ENCODE data around the gene SYDE1. TPM values are rescaled to one million over a fixed set of nuclear protein-coding genes. Genes with fewer than 3 reads are reported as not detected.

The SYDE1 gene
- total RNA-seq, 1 donor from 2014 or later, result 0.51 TPM

DNA sequence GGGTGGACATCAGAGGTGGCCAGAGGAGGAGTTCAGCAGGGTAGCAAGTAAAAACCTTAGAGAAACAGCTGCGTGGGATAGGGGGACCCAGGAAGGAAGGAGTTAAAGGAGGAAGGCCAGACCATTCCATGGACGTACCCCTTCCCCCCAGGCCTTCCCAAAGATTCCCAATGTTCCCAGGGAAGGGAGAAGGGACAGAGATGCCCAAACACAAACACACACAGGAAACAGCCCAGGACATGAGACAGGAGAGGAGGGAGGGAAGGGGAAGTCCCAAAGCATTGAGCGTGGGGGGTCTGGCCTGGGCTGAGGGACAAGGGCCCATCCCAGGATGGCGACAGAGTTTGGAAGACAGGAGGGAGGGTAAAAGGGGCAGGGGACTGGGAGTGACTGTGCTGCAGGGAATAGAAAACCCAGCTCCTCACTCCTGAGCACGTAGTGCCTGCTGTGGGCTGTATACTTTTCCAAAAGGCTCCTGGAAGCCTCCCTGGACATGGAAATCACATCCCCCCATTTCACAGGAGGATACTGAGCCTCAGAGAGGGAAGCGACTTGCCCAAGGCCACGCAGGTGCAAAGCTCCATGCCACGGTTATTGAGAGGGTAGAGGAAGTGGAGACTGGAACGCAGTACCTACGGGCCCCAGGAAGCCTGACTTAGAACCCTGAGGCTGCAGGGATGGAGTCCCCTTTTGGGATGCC lies 1.1 kb downstream of the SYDE1 start:
- intact Hi-C loops (cut with micrococcal nuclease), result no loop called here

DNA sequence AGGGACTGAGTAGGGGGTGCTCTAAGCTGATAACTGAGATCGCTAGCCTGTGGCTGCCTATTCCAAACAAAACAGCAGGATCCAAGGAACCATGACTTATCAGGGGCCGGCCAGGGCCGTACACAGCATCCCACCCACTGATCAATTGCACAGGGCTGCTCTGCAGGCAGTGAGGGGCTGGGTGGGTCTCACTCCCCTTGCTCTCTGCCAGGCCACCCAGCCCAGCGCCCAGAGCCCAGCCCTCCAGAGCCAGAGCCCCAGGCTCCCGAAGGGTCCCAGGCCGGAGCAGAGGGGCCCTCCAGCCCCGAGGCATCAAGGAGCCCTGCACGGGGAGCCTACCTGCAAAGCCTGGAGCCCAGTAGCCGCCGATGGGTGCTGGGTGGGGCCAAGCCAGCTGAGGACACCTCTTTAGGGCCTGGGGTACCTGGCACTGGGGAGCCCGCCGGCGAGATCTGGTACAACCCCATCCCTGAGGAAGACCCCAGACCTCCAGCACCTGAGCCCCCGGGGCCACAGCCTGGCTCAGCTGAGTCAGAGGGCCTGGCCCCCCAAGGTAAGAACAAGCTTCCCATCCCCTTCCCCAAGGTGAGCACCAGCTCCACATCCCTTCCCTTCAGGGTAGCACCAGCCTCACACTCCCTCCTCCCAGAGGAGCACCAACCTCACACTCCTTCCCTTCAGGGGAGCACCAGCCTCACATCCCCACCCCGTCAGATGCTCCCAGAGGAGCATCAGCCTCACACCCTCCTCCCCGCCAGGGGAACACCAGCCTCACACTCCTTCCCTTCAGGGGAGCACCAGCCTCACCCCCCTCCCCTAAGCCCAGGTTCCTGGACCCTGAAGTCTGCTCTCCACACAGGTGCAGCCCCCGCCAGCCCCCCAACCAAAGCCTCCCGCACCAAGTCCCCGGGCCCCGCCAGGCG lies 1.9 kb downstream of the SYDE1 start:
- intact Hi-C loops (cut with micrococcal nuclease), result no loop called here

DNA sequence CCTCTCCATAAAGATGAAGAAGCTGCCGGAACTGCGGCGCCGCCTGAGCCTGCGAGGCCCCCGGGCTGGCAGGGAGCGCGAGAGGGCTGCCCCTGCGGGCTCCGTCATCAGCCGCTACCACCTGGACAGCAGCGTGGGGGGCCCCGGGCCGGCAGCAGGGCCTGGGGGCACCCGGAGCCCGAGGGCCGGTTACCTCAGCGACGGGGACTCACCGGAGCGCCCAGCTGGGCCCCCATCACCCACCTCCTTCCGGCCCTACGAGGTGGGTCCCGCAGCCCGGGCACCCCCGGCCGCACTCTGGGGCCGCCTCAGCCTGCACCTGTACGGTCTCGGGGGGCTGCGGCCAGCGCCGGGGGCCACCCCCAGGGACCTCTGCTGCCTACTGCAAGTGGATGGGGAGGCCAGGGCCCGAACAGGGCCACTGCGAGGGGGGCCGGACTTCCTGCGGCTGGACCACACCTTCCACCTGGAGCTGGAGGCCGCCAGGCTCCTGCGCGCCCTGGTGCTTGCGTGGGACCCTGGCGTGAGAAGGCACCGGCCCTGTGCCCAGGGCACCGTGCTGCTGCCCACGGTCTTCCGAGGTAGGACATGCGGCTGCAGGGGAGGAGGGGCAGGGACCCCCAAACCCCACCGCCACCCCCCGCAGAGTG lies 2.7 kb downstream of the SYDE1 start:
- intact Hi-C loops (cut with micrococcal nuclease), result no loop called here

DNA sequence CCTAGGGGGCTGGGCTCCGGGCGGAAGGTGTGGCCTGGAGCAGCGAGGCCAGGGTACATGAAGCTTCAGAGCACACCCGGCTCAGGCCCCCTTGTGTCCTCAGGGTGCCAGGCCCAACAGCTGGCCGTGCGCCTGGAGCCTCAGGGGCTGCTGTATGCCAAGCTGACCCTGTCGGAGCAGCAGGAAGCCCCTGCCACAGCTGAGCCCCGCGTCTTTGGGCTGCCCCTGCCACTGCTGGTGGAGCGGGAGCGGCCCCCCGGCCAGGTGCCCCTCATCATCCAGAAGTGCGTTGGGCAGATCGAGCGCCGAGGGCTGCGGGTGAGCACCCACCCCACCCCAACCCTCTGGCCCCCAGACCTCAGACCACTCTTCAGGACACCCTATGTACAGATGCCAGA lies 3.2 kb downstream of the SYDE1 start:
- intact Hi-C loops (cut with micrococcal nuclease), result no loop called here

GRCh38 chr19:15111758-15112157 lies 4.6 kb downstream of the SYDE1 start:
- intact Hi-C loops (cut with micrococcal nuclease), result no loop called here

DNA sequence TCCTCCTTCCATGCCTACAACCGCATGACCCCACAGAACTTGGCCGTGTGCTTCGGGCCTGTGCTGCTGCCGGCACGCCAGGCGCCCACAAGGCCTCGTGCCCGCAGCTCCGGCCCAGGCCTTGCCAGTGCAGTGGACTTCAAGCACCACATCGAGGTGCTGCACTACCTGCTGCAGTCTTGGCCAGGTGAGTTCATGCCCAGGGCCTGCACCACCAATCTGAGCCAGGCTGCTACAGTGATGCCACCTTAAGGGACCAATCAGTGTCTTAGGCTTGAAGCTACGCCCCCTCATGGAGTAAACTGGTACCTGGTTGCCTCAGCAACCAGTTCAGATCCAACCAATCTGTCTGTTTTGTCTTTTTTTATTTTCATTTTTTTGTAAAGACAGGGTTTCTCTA lies 5.2 kb downstream of the SYDE1 start:
- intact Hi-C loops (cut with micrococcal nuclease), result no loop called here

- intact Hi-C loops (cut with micrococcal nuclease), result no loop called here
Observed at GRCh38 chr19:15113245-15114152, 6.3 kb downstream of the SYDE1 start.

GRCh38 chr19:15114153-15114540 lies 6.9 kb downstream of the SYDE1 start:
- intact Hi-C loops (cut with micrococcal nuclease), result no loop called here

DNA sequence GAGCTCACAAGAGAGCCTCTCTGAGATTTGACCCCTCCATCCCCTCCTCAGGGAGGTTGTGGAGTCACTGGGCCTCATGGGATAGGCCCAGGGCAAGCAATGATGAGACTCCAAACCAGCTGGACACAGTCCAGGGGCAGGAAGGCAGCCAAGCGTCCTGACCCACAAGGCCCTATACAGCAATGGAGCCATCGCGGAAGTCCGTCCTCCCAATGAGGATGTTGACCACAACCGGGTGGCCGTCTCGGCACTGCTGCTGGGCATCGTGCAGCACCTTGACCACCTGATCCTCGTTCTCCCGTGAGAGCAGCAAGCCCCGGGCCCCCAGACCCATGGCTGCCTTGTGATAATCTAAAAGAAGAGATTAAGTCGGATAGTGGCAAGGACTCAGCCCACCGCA lies 7.9 kb downstream of the SYDE1 start:
- intact Hi-C loops (cut with micrococcal nuclease), result no loop called here

GRCh38 chr19:15115762-15116615 lies 8.8 kb downstream of the SYDE1 start:
- intact Hi-C loops (cut with micrococcal nuclease), result no loop called here

DNA sequence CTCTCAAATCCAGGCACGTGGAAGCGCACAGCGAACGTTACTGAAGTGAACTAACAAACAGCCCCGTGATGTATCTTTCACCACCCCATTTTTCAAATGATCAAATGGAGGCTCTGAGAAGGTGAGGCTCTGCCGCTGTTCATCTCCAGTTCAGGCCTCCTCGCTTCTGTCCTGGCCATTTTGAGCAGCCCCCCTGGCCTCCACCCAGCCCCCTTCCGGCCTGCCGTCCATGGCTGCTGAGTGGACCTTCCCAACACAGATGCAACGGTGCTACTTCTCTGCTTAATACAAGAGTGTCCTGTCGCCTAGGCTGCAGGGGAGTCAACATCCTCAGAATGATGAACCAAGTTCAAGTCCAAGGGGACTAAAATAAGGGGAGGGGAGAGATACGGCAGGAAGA lies 9.7 kb downstream of the SYDE1 start:
- intact Hi-C loops (cut with micrococcal nuclease), result no loop called here

DNA sequence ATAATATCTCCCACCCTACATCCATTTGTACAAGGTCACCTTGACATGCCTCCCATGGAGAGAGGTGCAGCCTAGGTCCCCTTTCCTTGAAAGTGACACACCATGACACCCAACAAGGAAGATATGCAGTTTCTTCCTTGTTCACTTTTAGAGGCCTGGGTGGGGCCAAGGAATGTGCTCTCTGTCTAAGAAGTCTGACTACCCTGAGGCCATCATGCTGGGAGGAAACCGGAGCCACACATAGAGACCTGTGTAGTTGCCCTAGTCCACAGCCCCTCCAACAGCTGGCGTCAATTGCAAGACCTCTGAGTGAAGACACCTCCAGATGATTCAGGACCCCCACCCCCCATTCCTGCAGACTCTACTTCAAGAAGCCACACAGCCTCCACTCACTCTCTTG lies 11.0 kb downstream of the SYDE1 start:
- intact Hi-C loops (cut with micrococcal nuclease), result no loop called here

- intact Hi-C loops (cut with micrococcal nuclease), result no loop called here
Observed at GRCh38 chr19:15118789-15119494, 11.7 kb downstream of the SYDE1 start.

GRCh38 chr19:15120135-15121026 lies 13.2 kb downstream of the SYDE1 start:
- intact Hi-C loops (cut with micrococcal nuclease), result no loop called here

- intact Hi-C loops (cut with micrococcal nuclease), result no loop called here
Observed at GRCh38 chr19:15122331-15123030, 15.3 kb downstream of the SYDE1 start.

DNA sequence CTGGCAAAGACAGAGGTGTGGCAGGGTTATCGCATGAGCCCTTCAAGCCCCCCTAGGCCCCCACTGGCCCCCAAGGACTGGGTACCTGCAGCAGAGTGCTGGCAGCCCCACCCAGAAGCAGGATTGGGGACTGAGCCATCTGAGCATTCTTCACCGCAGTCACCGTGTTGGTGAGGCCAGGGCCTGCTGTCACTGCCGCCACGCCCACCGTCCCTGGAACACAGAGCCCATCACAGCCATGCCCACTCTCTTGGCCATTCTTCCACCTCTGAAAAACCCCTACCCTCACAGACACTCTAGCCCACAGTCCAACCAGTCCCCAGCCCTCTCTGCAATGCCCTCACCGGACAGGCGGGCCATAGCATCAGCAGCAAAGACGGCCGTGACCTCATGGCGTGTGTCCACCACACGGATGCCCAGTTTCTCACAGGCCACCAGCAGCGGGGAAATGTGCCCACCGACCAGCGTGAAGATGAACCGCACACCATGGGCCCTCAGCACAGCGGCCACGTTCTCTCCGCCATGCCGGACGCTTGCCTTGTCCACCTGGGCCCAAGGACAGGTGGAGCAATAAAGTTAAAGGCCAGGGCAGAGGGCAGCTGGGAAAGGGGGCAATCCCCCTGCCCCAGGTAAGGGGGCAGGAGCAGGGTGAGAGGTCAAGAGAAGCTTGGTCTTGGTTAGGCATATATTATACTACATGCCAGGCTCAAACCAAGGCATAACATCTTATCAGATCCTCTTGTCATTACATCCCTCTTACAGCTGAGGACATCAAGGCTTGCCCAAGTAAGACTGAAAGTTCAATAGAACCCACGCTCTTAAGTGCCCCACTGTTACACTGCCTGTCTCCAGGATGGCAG lies 16.1 kb downstream of the SYDE1 start:
- intact Hi-C loops (cut with micrococcal nuclease), result no loop called here

- intact Hi-C loops (cut with micrococcal nuclease), result no loop called here
Observed at GRCh38 chr19:15123900-15124299, 16.7 kb downstream of the SYDE1 start.
